K562 (cell line): ENCODE measurements around the gene VPS37B. TPM values are rescaled to one million over a fixed set of nuclear protein-coding genes. Genes with fewer than 3 reads are reported as not detected.

Source experiments
- ATAC-seq: fragments of 200-7000 bp; cut with Tn5 transposase; 3 replicates; pipeline ENCODE4 v1.9.1; 2020; ENCODE audit warnings: moderate library complexity
- BruUV-seq: library from RNA; stranded (reverse); fragments of 400-500 nt; replicated peaks from 2 replicates; lab custom pipeline; 2021; lab: Mats Ljungman, UMichigan
- CTCF ChIA-PET: fragments of 300-600 bp; formaldehyde crosslinking; extraction: SDS; loops from one replicate; lab custom pipeline; 2021; ENCODE audit warnings: low intra/inter-chr PET ratio; lab: Yijun Ruan, JAX
- POLR2A ChIA-PET: fragments of 300-600, 350-650 bp; sonication (Branson Sonifier 250); formaldehyde crosslinking; extraction: SDS; loops from one replicate; lab custom pipeline; 2021; ENCODE audit warnings: antibody characterized with exemption, inconsistent platforms; lab: Yijun Ruan, JAX
- DNase-seq, 4 experiments: peaks; one replicate each; pipeline versions ENCODE4 v3.0.0 to v3.0.0-alpha.2; 2011 to 2018; ENCODE audit warnings: low spot score in 3 of 4, mixed read lengths in 3 of 4; ENCODE audit errors: extremely low read depth in 1 of 4
- FAIRE-seq: peaks from 2 replicates; lab custom pipeline; 2011; peaks lifted over from hg19 to GRCh38; lab: Jason Lieb, UNC
- H2AFZ ChIP-seq: 2 replicates; pipeline ENCODE4 v1.6.0; 2011; ENCODE audit warnings: low read depth, low read length, control low read depth, inconsistent platforms
- H3K27ac ChIP-seq: fragments of 200-600 bp; 3 replicates; pipeline ENCODE4 v1.8.0; 2011; ENCODE audit warnings: low read depth, mild to moderate bottlenecking, control low read depth, inconsistent platforms, low read length, moderate library complexity, mixed read lengths; ENCODE audit errors: extremely low read depth
- H3K27me3 ChIP-seq, 2 experiments: fragments of 300-600 bp in 1 of 2; 2 replicates in 1 of 2; 3 replicates in 1 of 2; pipeline versions ENCODE4 v1.6.0 to v1.8.0; 2011; ENCODE audit warnings: inconsistent platforms in 2 of 2, low read length in 2 of 2, mild to moderate bottlenecking in 1 of 2, mixed read lengths in 1 of 2, moderate library complexity in 1 of 2; ENCODE audit not compliant: control insufficient read depth in 2 of 2, insufficient read depth in 2 of 2
- H3K36me3 ChIP-seq: fragments of 300-600 bp; 3 replicates; pipeline ENCODE4 v1.8.0; 2011; ENCODE audit warnings: mild to moderate bottlenecking, low read length, inconsistent platforms; ENCODE audit not compliant: control insufficient read depth, insufficient read depth
- H3K4me1 ChIP-seq, 2 experiments: fragments of 200-600 bp in 1 of 2; replicated peaks in 1 of 2; 2 replicates in 1 of 2; 3 replicates in 1 of 2; pipeline versions ENCODE4 v1.5.1 to v1.8.0; 2011; ENCODE audit warnings: inconsistent platforms in 2 of 2, low read length in 2 of 2, mild to moderate bottlenecking in 1 of 2, mixed read lengths in 1 of 2, moderate library complexity in 1 of 2; ENCODE audit not compliant: control insufficient read depth in 2 of 2, insufficient read depth in 2 of 2
- H3K4me2 ChIP-seq: 2 replicates; pipeline ENCODE4 v1.6.1; 2011; ENCODE audit warnings: low read length, control low read depth, inconsistent platforms, mixed read lengths; ENCODE audit not compliant: insufficient read depth
- H3K4me3 ChIP-seq: fragments of 200-600 bp; sonication (generic), shearing (Covaris generic); 2 replicates; pipeline ENCODE4 v1.5.1; 2016; ENCODE audit warnings: control low read depth, inconsistent platforms
- H3K79me2 ChIP-seq: fragments of 200-600 bp; 3 replicates; pipeline ENCODE4 v1.8.0; 2011; ENCODE audit warnings: low read length, inconsistent platforms; ENCODE audit not compliant: control insufficient read depth, insufficient read depth
- H3K9ac ChIP-seq, 2 experiments: 2 replicates each; pipeline versions ENCODE4 v1.6.0 to v1.6.1; 2011; ENCODE audit warnings: low read depth in 2 of 2, low read length in 2 of 2, control low read depth in 1 of 2, inconsistent platforms in 1 of 2, mild to moderate bottlenecking in 1 of 2, mixed read lengths in 1 of 2; ENCODE audit not compliant: insufficient read depth in 1 of 2
- H3K9me1 ChIP-seq: one replicate; pipeline ENCODE4 v1.6.0; 2011; ENCODE audit warnings: inconsistent platforms, mild to moderate bottlenecking, low read length, moderate library complexity; ENCODE audit not compliant: control insufficient read depth, insufficient read depth
- H3K9me3 ChIP-seq: replicated peaks from 2 replicates; pipeline ENCODE4 v1.5.1; 2011; ENCODE audit warnings: low read depth, low read length, inconsistent platforms; ENCODE audit not compliant: control insufficient read depth, insufficient read depth
- H4K20me1 ChIP-seq: replicated peaks from 2 replicates; pipeline ENCODE4 v1.6.1; 2011; ENCODE audit warnings: low read length, inconsistent platforms, mixed read lengths; ENCODE audit not compliant: control insufficient read depth, insufficient read depth
- L3MBTL2 ChIP-seq: fragments of 450-650 bp; IDR thresholded peaks from 2 replicates; pipeline ENCODE4 v1.6.1; 2016; ENCODE audit warnings: mild to moderate bottlenecking, moderate library complexity
- YY1 ChIP-seq, 3 experiments: IDR thresholded peaks; 2 replicates each; pipeline ENCODE4 v1.6.1; 2011; ENCODE audit warnings: low read length in 2 of 3, mild to moderate bottlenecking in 2 of 3, moderate library complexity in 2 of 3, borderline replicate concordance in 1 of 3, control low read depth in 1 of 3, low read depth in 1 of 3; ENCODE audit not compliant: insufficient read depth in 3 of 3, insufficient replicate concordance in 2 of 3, control insufficient read depth in 1 of 3, insufficient read length in 1 of 3; ENCODE audit errors: extremely low read depth in 1 of 3
- WGBS: fragments of 100-300 bp; shearing (Covaris generic); methylation state at CpG from one replicate; pipeline ENCODE4 v1.1.6; 2016; ENCODE audit warnings: low coverage, mixed read lengths; ENCODE audit not compliant: insufficient coverage; ENCODE audit errors: missing lambda C conversion rate; 5-methylcytosine and 5-hydroxymethylcytosine counted together
- in situ Hi-C: fragments of 300-500 bp; cut with MboI; formaldehyde crosslinking; loops from 4 replicates; pipeline ENCODE4 v1.15.0; 2018; ENCODE audit warnings: inconsistent platforms, mixed read lengths
- intact Hi-C: fragments of 100-400 bp; cut with micrococcal nuclease; formaldehyde crosslinking; loops from 2 replicates; pipeline ENCODE4 v1.14.2; 2022
- polyA plus RNA-seq, 8 experiments: library from polyadenylated mRNA; depleted of rRNA in 4 of 8; stranded (reverse) in 5 of 8; unstranded in 3 of 8; fragments of >200 nt; fragmentation: Nextera tagmentation in 2 of 8; fragmentation: Illumina TruSeq in 1 of 8; extraction: Ambion mirVana in 2 of 8; extraction: Trizol in 1 of 8; gene quantifications; 2 replicates each; pipeline versions ENCODE4 v1.2.1 to v1.2.3, GENCODE V29; 2011 to 2014; ENCODE audit warnings: inconsistent platforms in 1 of 8, missing spikeins in 1 of 8
- total RNA-seq, 7 experiments: library from RNA; depleted of rRNA in 6 of 7; stranded (reverse); fragments of >200 nt in 6 of 7; fragmentation: Illumina TruSeq in 2 of 7; extraction: Trizol in 2 of 7; gene quantifications; 2 replicates each; pipeline versions ENCODE4 v1.2.1 to v1.2.3, GENCODE V29; 2011 to 2021; ENCODE audit warnings: low replicate concordance in 1 of 7

VPS37B gene
- total and polyA plus RNA-seq, 9 of the 15 experiments (the other 6 are each of a cell fraction or from before 2014, with no cell fraction given) = 0.28 to 37.4 (median 17.9) TPM

DNA sequence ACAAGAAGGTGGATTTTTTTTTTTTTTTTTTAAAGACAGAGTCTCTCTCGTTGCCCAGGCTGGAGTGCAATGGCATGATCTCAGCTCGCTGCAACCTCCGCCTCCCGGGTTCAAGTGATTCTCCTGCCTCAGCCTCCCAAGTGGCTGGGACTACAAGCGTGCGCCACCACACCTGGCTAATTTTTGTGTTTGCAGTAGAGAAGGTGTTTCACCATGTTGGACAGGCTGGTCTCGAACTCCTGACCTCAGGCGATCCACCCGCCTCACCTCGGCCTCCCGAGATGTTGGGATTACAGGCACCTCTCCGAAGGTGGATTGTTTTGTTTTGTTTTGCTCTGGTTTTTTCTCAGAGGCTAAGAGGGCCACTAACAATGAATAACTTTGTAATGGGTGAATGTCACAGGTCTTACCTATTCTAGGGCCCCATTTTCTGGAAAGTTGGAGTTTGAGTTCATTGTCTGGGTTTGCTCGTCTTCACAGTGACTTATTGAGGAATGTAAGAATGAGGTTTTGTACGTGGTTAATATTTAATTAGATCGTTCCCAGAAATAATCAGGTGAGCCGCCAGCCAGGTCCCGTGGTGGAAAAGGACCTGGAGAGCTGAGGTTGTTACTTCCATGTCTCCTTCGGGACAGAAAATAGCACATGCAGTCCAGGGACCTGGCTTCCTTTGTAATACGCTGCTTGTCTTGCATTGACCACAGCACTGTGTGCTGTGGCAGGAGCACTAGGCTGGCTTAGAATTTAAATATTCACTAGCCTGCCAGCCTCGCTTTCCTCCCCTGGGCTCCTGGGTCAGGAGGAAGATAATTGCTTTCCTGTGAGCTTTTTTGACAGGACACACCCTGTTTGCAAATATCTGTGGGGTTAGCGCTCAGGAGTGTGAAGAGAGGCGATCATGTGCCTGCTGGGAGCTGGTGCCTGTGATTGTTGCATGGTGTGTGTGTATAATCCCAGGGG is 58.3 kb downstream of the VPS37B start:
- TF ChIP-seq L3MBTL2 (0 out of 2 replicates have a peak, but pooled peaks have one; percentile 27), YY1 (IDR thresholded peaks at IDR 0.05; ENCODE audit: borderline replicate concordance in 1 of 3, control insufficient read depth in 1 of 3, extremely low read depth in 1 of 3, insufficient read depth in 3 of 3, insufficient read length in 1 of 3, insufficient replicate concordance in 2 of 3, low read depth in 1 of 3, low read length in 2 of 3) (no peak)
- no peaks in the 10 kb centered on the region for H3K9me3 ChIP-seq
- no peak overlapping the region for H3K4me3 ChIP-seq
- H3K27ac ChIP-seq = no peak overlapping the region
- intact Hi-C loops = no loop called here
- no peak overlapping the region for H3K9ac ChIP-seq
- H2AFZ ChIP-seq = no peak overlapping the region
- ChIA-PET CTCF (interaction anchor here (0.6 kb wide), 1 partner anchor 14 kb away, joined by 6 read pairs; no protein-coding TSS in a partner anchor), POLR2A (interaction anchor here (0.6 to 1.2 kb wide), 4 partner anchors 10 to 134 kb away, joined by 3 to 5 read pairs (median 3); no protein-coding TSS in a partner anchor)
- H3K79me2 ChIP-seq = peaks cover 19% of the 10 kb centered on the region
- no peak overlapping the region; the same call in 1 of the 2 replicates for H3K4me2 ChIP-seq
- in situ Hi-C loops = no loop called here
- BruUV-seq = no TSS peak
- H3K4me1 ChIP-seq = peaks cover 21 to 33% of the 10 kb centered on the region in 2 experiments
- peaks cover 2% of the 10 kb centered on the region; the same call in 2 of the 3 replicates for H3K36me3 ChIP-seq
- 78% methylated on average over 22 of the region's 22 CpGs for WGBS
- H3K27me3 ChIP-seq = no peaks in the 10 kb centered on the region
- DNase-seq (peak in 2 of 4 experiments; percentile 29 to 39), ATAC-seq (no peak), FAIRE-seq (no peak)
- peaks cover 19% of the 10 kb centered on the region for H4K20me1 ChIP-seq
- no peaks in the 10 kb centered on the region for H3K9me1 ChIP-seq
